ENCODE data around the gene ADAMTSL3.

- no peak for TF ChIP-seq CTCF (IDR thresholded peaks at IDR 0.05; ENCODE audit: low read depth, low read length, missing input control)
- TF ChIP-seq MAX (IDR thresholded peaks at IDR 0.05), result no peak
- TF ChIP-seq EGR1 (IDR thresholded peaks at IDR 0.05; ENCODE audit: low read depth in 2 of 2), result no peak
- no peak for TF ChIP-seq ATF3 (IDR thresholded peaks at IDR 0.05)
- TF ChIP-seq RAD21 (IDR thresholded peaks at IDR 0.05), result no peak
- TF ChIP-seq GABPA (IDR thresholded peaks at IDR 0.05 in 1 of 2, conservative IDR thresholded peaks at IDR 0.05 in 1 of 2), result no peak
- TF ChIP-seq SP1 (IDR thresholded peaks at IDR 0.05), result no peak
- no peak for TF ChIP-seq JUND (IDR thresholded peaks at IDR 0.05)
- TF ChIP-seq TAF1 (conservative IDR thresholded peaks at IDR 0.05), result no peak
- no peak for TF ChIP-seq REST (IDR thresholded peaks at IDR 0.05)
- no peak for TF ChIP-seq FOXA1 (IDR thresholded peaks at IDR 0.05)
- TF ChIP-seq YY1 (IDR thresholded peaks at IDR 0.05), result no peak
Observed at GRCh38 chr15:83644439-83644838, 9.5 kb upstream of the ADAMTSL3 start.
